Esophagus mucosa (tissue), 1 donor: Measurements from ENCODE around the gene NFATC1. TPM values are rescaled to one million over a fixed set of nuclear protein-coding genes. Genes with fewer than 3 reads are reported as not detected.

Source experiments
- ATAC-seq: fragments of 200-7000 bp; cut with Tn5 transposase; one replicate; pipeline ENCODE4 v1.9.1; 2020
- total RNA-seq: library from RNA; stranded (reverse); gene quantifications from one replicate; pipeline ENCODE4 v1.2.4, GENCODE V29; 2023
- donor health status: DM: yes; HTN: yes; CAD: no.

Gene NFATC1
- 1.8 TPM for total RNA-seq

GRCh38 chr18:79395761-79396404 lies at the start of gene NFATC1:
NFATC1 (plus strand) TSS chr18:79395930; CDS start chr18:79396225, 295 bp downstream.
- peak; percentile 35 for ATAC-seq

- ATAC-seq, result no peak
These were observed 49.7 kb upstream of the NFATC1 start for GRCh38 chr18:79345981-79346380.

GRCh38 chr18:79348066-79348465 lies 47.7 kb upstream of the NFATC1 start:
- ATAC-seq, result no peak

DNA sequence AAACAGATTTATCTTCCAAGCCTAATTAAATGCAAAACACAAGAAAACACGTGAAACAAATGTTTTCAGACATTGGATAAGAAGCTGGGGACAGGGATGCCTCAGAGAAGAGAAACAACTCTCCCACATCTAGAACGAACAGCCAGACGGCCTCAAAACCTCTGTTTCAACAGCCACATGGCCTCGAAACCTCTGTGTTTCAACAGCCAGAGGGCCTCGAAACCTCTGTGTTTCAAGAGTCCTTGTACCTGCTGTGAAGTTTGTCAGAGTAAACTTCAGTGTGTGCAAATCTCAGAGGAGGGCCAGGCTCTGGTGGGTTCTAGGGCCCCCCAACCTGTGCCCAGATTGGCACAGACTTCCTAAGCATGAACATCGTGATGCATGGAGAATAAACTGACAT lies 43.3 kb upstream of the NFATC1 start:
- no peak for ATAC-seq

DNA sequence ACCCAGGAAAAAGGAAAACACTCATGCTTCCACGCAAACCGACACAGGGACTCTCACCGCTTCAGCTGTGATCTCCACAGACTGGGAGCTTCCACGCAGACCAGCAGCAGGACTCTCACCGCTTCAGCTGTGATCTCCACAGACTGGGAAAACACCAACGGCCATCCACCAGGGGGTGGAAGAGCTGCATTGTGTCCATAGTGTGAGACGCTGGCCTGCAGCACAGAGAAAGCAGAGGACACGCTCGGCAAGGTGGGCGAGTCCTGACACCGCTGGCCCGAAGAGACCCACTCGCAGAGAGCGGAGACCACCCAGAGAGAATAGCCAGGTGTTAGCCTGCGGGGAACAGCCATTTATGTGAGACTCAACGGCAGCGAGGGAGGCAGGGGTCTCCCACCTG lies 42.5 kb upstream of the NFATC1 start:
- no peak for ATAC-seq

- ATAC-seq, result no peak
These were observed 41.4 kb upstream of the NFATC1 start for GRCh38 chr18:79354350-79354749.

DNA sequence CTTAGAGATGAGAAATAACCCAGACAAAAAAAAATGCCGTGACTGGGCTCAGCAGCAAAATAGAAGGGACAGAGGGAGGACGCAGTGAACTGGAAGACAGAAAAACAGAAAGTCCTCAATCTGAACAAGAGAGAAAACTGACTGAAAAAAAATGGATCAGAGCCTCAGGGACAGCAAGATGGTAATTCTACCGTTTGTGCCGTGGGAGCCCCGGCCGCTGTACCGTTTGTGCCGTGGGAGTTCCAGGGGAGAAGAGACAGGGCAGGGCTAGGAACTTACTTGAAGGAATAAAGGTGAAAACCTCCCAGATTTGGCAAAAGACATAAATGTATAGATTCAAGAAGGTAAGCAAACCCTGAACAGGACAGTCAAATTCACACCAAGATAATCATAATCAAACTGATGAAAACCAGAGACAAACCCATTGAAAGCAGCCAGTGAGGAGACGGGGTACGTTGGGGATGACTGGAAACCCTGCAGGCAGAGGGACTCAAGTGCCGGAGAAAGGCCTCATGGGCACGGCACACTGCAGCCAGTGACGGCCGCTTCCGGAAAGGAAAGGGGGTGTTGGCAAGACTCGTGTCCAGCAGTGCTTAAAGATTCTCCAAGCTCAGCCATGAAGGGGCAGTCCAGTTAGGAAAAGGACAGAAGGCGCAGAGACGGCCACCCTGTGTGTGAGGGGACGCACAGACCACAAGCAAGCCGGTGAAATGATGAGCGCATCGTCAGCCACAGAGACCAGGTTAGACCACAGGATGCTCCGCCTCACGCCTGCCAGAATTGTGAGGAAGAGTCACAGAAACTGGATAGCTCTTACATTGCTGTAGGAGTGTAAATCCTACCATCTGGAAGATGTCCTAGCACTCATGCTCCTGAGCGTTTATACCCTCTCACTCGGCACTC lies 40.0 kb upstream of the NFATC1 start:
- no peak for ATAC-seq

DNA sequence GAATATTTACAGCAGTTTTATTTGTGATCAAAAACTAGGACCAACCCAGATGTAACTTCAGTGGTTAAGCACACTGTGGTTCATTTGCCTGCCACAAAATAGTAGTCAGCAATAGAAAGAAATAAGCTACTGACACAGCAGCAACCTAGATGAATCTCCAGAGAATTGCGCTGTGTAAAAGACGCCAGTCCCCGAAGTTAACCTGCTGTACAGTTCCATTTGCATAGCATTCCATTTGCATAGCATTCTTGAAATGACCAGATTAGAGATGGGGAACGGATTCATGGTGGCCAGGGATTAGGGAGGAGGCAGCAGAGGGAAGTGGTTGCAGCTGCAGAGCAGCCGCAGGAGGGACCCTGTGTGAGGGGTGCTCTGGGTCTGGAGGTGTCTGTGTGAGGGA lies 39.3 kb upstream of the NFATC1 start:
- no peak for ATAC-seq

DNA sequence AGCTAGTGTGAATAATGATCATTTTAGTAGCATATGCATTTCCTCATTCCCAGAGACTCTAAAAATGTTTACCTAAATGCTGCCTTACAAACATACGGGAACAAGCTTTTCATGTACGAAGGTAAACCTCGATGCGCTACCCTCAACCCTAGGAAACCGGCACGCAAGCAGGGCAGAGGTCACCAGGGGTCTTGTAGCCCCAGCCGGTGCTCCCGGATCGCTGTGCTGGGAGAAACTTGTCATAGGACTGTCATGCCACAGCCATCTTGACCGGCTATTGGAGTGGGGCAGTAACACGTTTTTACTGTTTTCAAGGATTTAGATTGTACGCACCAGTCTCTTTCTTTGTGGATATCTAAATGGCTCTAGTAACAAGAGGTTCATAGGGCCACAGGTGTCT lies 34.8 kb upstream of the NFATC1 start:
- no peak for ATAC-seq

DNA sequence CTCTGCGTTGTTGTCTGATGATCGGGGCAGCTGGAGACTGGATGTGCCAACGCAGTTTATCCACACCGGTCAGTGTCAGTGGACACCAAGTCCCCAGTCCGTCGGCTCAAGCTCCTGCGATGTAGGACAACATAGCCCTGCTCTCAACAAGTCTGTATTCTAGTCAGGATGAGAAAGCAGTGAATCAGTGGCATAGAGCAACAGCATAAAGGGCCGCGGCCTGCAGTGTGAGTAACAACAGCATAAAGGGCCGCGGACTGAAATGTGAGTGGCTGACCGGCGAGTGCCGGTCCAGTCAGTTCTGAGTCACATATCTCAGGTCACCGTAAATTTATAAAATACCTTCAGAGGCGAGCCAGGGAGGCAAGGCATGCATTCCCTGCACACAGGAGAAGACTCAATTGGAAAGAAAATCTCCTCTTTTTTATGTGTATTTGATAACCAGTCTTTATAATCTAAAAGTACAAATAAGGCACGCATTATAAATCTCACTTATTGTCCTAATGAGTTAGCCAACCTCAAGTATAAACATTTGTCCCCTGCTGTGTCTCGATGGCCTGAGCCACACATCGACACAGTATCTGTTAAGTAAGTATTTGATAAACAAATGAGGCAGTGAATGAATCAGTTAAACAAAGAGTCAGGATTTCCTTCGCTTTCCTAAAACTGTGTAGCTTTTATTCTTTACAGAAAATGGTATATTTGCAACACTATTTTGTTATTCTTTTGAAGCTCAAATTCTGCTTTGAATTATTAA lies 33.8 kb upstream of the NFATC1 start:
- no peak for ATAC-seq

- no peak for ATAC-seq
These were observed 30.0 kb upstream of the NFATC1 start for GRCh38 chr18:79365701-79366100.

DNA sequence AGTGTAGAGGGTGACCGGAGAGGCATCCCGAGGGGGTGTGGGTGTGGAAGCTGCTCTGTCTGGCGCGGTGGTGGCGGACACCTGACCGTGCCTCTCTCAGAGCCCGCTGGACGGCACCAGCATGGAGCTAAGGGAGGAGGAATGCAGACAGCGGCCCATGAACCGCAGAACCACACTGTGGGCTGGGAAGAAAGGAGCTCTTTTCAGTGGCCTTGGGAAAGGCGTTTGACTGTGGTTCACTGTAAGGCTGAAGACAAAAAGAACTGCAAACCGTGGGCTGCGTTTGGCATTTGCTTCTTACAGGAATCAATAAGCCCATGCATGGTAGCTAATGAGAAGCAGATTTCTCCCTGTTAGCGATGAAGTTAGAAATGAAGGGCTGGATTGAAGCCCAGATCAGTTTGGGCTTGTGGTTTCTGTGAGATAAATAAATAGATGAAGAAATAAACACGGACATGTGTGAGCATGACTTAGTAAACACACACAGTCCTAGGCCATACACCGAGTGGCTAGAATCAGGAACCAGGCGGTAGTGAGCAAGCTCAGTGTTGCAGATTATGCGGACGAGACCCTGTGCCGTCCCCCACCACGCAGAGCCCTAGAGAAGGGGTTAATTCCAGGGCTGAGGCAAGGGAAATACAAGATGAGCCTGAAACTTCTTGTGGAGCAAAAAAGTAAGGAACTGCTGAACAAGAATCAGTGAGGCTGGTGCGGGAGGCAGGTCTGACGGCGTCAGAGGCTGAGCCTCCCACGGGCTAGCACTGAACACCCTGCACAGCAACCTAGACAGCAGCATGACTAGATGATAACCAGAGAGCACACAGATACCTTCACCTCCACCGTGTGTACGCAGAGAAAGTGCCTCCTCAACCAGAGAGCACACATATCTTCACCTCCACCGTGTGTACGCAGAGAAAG lies 29.3 kb upstream of the NFATC1 start:
- ATAC-seq, result peak; percentile 25

DNA sequence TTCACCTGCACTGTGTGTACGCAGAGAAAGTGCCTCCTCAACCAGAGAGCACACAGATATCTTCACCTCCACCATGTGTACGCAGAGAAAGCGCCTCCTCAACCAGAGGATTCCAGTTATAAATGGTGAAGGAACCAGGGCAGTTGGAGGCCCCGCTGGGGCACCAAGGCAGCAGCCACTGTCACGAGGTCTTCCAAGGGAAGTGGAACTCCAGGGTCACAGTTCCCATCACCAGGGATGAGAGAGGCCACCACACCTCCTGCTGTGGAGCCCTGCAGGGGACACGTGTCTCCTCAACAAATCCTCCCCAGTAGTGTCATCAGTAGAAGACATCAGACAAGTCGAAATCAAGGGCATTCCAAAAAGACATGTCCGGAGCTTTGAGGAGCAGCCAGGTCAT lies 28.2 kb upstream of the NFATC1 start:
- no peak for ATAC-seq

DNA sequence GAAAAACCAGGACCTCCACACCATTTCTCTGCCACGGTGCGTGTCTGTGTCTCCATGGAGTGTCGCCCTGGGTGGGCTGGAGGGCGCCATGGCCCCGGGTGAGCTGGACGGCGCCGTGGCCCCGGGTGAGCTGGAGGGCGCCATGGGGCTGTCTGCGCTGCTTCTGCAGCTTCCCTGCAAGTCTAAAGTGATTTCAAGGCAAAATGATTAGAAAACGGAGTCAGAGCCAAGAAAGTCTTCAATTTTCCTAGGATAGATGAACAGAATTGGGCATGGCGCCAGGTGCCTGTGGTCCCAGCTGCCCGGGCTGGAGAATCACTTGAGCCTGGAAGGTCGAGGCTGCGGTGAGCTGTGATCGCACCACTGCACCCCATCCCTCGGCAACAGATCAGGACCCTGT lies 27.7 kb upstream of the NFATC1 start:
- no peak for ATAC-seq

- ATAC-seq, result no peak
These were observed 27.0 kb upstream of the NFATC1 start for GRCh38 chr18:79368681-79369080.

- ATAC-seq, result no peak
These were observed 24.1 kb upstream of the NFATC1 start for GRCh38 chr18:79371561-79372121.

DNA sequence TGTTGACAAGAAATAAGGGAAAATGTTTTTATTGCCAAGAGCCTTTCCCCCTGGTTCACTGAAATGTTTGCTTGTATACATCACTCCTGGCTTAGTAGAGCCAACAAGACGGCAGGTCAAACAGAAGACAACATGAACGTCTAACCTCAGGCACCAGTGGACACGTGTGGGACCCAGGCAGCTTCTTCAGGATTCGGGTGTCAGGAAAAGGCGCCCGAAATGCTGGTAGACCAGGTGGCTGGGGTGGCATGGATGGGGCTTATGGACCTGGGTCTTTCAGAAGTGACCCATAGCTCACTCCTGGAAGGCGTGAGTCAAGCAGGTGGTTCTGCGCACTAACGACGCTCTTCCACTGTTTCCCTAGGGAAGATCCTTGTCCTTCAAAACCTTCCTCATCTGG lies 23.3 kb upstream of the NFATC1 start:
- ATAC-seq, result no peak

DNA sequence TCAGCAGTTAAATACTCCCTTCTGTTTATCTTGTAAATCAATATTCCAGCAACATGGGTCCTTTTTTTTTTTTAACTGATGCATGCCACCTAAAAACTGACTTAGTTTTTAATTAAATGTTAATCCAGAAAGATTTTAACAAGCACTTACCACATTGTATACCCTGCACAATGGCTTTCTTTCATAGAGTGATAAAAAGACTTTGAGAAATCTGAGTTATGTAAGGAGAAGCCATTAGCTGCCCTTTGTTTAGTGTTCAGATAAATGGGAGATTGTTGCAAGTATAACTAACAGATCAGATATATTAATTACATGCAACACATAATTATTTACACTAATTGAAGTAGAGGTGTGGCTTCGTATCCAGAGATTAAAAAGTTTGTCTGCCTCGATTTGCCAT lies 22.7 kb upstream of the NFATC1 start:
- no peak for ATAC-seq

GRCh38 chr18:79373736-79374135 lies 22.0 kb upstream of the NFATC1 start:
- no peak for ATAC-seq

DNA sequence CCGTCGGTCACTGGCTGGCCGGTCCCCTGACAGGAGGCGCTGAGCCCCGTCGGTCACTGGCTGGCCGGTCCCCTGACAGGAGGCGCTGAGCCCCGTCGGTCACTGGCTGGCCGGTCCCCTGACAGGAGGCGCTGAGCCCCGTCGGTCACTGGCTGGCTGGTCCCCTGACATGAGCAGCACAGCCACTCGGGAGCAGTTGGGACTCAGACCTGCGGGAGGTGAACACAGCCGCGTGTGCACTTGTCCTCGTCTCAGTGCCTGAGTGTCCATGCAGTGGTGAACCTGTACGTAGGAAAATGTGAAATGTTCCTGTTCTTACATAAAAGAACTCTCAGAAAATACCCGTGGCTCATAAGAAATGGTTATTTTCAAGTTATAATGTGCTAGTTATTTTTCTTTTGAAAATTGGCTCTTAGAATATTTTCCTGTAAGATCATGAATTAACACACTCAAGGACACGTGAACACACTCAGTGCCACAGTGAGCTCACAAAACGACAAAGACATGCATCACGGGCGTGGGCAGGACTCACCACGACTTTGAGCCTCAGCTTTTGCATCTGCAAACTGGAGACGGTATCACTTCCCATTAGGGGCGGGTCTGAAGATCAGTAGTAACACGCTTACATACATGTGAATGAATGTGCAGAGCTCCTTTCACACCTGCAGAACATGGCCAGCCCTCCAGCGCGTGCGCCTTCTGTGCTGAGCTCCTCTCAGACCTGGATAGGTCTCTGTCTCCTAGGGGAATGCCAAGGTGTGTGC lies 21.1 kb upstream of the NFATC1 start:
- no peak for ATAC-seq
